ENCODE results near the gene BMX.

Gene BMX

DNA sequence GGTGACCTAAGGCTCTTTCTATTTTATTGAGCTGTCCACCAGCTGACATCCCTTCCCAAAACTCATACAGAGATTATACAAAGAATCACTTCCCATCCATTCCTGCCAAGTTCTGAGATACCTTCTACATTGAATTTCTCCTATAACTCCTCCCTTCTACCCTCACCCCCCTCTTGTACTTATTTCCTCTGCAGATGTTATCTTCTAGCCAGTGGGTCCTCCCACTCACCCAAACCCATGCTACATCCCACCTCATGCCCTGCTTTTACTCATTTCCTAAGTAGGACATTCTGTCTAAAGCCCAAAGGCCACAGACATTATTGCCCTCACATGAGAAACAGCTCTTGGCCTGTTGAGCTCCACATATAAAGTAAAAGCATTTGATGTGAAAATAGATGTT, 28.6 kb downstream of the BMX start:
- Histone ChIP-seq H3K27me3 (ENCODE audit: control insufficient read depth in 1 of 2, insufficient read depth in 2 of 2, low read length in 2 of 2) (no peaks in the 10 kb centered on the region), H3K4me3 (ENCODE audit: low read length in 2 of 2) (no peak overlapping the region), H3K9ac (ENCODE audit: low read length in 2 of 2) (no peak overlapping the region), H3K4me1 (ENCODE audit: control insufficient read depth, insufficient read depth, low read length) (no peaks in the 10 kb centered on the region), H3K36me3 (ENCODE audit: control insufficient read depth in 2 of 2, insufficient read depth in 2 of 2, low read length in 2 of 2) (no peaks in the 10 kb centered on the region), H3K27ac (ENCODE audit: low read length) (no peak overlapping the region), H3K9me3 (ENCODE audit: control insufficient read depth in 2 of 2, low read length in 2 of 2) (no peaks in the 10 kb centered on the region)

DNA sequence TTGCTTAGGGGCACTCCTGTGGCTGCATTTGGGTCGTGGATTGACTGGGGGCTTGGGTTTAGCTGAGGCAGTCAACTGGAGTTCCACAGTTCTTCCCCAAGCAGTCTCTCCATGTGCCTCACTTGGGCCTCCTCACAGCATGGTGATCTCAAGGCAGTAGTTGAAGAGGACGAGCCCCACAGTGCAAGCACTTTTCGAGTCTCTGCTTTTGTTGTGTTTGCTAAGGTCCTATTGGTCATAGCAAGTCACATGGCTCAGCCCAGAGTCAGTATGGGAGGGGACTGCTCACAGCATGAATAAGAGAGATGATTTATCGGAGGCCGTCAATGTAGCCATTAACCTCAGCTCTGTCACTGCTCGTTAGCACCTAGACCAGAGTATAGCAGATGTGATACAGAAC, 29.7 kb downstream of the BMX start:
- Histone ChIP-seq H3K36me3 (ENCODE audit: control insufficient read depth in 2 of 2, insufficient read depth in 2 of 2, low read length in 2 of 2) (no peaks in the 10 kb centered on the region), H3K27me3 (ENCODE audit: control insufficient read depth in 1 of 2, insufficient read depth in 2 of 2, low read length in 2 of 2) (no peaks in the 10 kb centered on the region), H3K27ac (ENCODE audit: low read length) (no peak overlapping the region), H3K9ac (ENCODE audit: low read length in 2 of 2) (no peak overlapping the region), H3K4me1 (ENCODE audit: control insufficient read depth, insufficient read depth, low read length) (no peaks in the 10 kb centered on the region), H3K4me3 (ENCODE audit: low read length in 2 of 2) (no peak overlapping the region), H3K9me3 (ENCODE audit: control insufficient read depth in 2 of 2, low read length in 2 of 2) (no peaks in the 10 kb centered on the region)

DNA sequence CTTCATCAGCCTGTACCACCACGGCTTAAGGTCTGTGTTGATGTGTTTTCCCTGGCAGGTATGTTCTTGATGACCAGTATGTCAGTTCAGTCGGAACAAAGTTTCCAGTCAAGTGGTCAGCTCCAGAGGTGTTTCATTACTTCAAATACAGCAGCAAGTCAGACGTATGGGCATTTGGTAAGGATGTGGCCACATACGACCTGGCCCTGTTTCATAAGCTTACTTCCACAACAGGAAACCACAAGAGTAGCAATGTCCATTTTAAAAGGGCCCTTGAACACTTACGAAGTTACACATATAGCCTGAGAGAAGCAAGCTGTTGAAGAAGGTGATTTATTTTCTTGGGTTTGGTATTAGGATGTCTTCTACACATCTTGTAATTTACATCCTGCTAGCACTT, 46.1 kb downstream of the BMX start:
- H3K27me3 ChIP-seq (ENCODE audit: control insufficient read depth in 1 of 2, insufficient read depth in 2 of 2, low read length in 2 of 2): peaks cover 0 to 5% of the 10 kb centered on the region in 2 donors
- no peak overlapping the region for H3K9ac ChIP-seq (ENCODE audit: low read length in 2 of 2)
- H3K27ac ChIP-seq (ENCODE audit: low read length): no peak overlapping the region
- H3K36me3 ChIP-seq (ENCODE audit: control insufficient read depth in 2 of 2, insufficient read depth in 2 of 2, low read length in 2 of 2): no peaks in the 10 kb centered on the region
- H3K4me1 ChIP-seq (ENCODE audit: control insufficient read depth, insufficient read depth, low read length): no peaks in the 10 kb centered on the region
- H3K4me3 ChIP-seq (ENCODE audit: low read length in 2 of 2): no peak overlapping the region
- peaks cover 0 to 2% of the 10 kb centered on the region in 2 donors for H3K9me3 ChIP-seq (ENCODE audit: control insufficient read depth in 2 of 2, low read length in 2 of 2)

DNA sequence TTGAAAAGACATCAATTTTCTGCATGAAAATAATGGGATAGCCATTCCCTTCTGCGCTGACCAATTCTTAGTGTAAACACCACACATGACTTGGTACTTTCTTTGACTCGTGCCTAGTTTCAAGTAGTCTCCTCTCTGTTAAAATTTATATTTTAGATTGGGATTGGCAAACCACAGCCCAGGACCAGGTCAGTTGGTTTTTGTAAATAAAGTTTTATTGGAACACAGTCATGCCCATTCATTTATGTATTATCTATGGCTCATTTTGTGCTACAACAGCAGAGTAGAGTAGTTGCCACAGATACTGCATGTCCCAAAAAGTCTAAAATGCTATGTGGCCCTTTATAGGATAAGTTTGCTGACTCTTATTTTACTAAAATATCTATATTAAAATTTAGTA, 46.7 kb downstream of the BMX start:
- Histone ChIP-seq H3K4me3 (ENCODE audit: low read length in 2 of 2) (no peak overlapping the region), H3K27me3 (ENCODE audit: control insufficient read depth in 1 of 2, insufficient read depth in 2 of 2, low read length in 2 of 2) (peaks cover 0 to 5% of the 10 kb centered on the region in 2 donors), H3K9me3 (ENCODE audit: control insufficient read depth in 2 of 2, low read length in 2 of 2) (peaks cover 0 to 2% of the 10 kb centered on the region in 2 donors), H3K27ac (ENCODE audit: low read length) (no peak overlapping the region), H3K4me1 (ENCODE audit: control insufficient read depth, insufficient read depth, low read length) (no peaks in the 10 kb centered on the region), H3K9ac (ENCODE audit: low read length in 2 of 2) (no peak overlapping the region), H3K36me3 (ENCODE audit: control insufficient read depth in 2 of 2, insufficient read depth in 2 of 2, low read length in 2 of 2) (no peaks in the 10 kb centered on the region)

DNA sequence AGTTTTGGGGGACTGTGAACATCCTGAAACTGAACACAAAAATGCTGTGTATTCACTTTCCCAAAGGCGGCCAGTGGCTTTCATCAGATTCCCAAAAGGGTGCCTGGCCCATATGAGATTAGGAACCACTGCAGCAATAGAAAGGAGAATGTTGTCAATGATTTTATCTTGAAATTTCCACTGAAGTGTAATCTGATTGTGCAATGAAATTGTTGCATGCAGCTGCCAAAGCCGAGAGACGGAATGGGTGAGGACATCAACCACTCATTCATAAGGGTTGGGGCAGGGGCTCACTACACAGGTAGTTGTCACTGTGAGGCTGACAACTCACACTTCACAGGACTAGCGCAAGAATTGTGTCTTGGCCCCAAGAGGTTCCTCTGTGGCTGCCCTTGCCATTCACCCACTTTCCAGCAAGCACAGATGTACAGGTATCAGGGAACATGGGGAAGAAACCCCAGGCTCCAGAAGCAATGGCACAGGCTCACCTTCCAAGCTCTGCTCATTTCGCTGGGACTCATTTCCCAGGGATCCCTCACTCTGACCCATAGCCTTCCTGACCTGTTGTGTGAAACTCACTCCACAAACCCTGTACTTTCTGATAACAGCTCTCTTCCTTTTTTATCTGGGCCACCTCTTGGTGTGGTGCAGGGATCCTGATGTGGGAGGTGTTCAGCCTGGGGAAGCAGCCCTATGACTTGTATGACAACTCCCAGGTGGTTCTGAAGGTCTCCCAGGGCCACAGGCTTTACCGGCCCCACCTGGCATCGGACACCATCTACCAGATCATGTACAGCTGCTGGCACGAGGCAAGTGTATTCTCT, 48.8 kb downstream of the BMX start:
- Histone ChIP-seq H3K27me3 (ENCODE audit: control insufficient read depth in 1 of 2, insufficient read depth in 2 of 2, low read length in 2 of 2) (peaks cover 0 to 5% of the 10 kb centered on the region in 2 donors), H3K4me3 (ENCODE audit: low read length in 2 of 2) (no peak overlapping the region), H3K9me3 (ENCODE audit: control insufficient read depth in 2 of 2, low read length in 2 of 2) (no peaks in the 10 kb centered on the region), H3K27ac (ENCODE audit: low read length) (no peak overlapping the region), H3K4me1 (ENCODE audit: control insufficient read depth, insufficient read depth, low read length) (no peaks in the 10 kb centered on the region), H3K9ac (ENCODE audit: low read length in 2 of 2) (no peak overlapping the region), H3K36me3 (ENCODE audit: control insufficient read depth in 2 of 2, insufficient read depth in 2 of 2, low read length in 2 of 2) (no peaks in the 10 kb centered on the region)

DNA sequence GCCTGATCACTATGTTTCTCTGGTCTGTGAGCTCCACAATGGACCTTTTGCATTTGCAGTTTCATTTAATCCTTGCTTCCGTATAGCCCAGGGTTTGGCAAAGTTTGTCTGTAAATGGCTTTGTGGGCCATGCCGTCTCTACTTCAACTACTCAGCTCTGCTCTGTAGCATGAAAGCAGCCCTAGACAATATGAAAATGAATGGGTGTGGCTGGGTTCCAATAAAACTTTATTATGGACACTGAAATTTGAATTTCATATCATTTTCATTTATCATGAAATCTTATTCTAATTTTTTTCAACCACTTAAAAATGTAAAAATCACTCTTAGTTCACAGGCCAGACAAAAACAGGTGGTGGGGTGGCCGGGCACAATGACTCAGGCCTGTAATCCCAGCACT, 58.6 kb downstream of the BMX start:
- no peak overlapping the region for H3K9ac ChIP-seq (ENCODE audit: low read length in 2 of 2)
- H3K27ac ChIP-seq (ENCODE audit: low read length): no peak overlapping the region
- peaks cover 0 to 2% of the 10 kb centered on the region in 2 donors for H3K27me3 ChIP-seq (ENCODE audit: control insufficient read depth in 1 of 2, insufficient read depth in 2 of 2, low read length in 2 of 2)
- no peaks in the 10 kb centered on the region for H3K4me1 ChIP-seq (ENCODE audit: control insufficient read depth, insufficient read depth, low read length)
- no peaks in the 10 kb centered on the region for H3K9me3 ChIP-seq (ENCODE audit: control insufficient read depth in 2 of 2, low read length in 2 of 2)
- H3K4me3 ChIP-seq (ENCODE audit: low read length in 2 of 2): no peak overlapping the region
- H3K36me3 ChIP-seq (ENCODE audit: control insufficient read depth in 2 of 2, insufficient read depth in 2 of 2, low read length in 2 of 2): no peaks in the 10 kb centered on the region

DNA sequence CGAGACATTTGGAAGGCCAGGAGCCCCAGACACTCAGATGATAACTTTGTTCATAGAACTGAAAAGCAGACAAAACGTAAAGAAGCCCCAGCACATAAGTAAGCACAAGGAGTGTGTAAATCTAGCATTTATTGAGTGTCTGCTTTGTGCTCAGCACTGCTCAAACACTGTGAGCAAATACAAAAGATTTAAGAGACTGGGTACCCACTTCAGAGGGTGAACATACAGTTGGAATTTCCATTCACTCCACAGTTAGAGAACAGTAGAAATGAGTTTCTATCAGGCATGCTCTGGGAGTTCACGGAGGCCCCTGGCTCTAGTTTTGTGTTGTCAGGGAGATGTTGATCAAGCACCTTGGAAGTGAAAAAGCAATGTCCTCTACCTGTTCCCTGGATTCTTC, 60.3 kb downstream of the BMX start:
- H3K4me1 ChIP-seq (ENCODE audit: control insufficient read depth, insufficient read depth, low read length): no peaks in the 10 kb centered on the region
- H3K4me3 ChIP-seq (ENCODE audit: low read length in 2 of 2): no peak overlapping the region
- H3K9me3 ChIP-seq (ENCODE audit: control insufficient read depth in 2 of 2, low read length in 2 of 2): no peaks in the 10 kb centered on the region
- peaks cover 0 to 7% of the 10 kb centered on the region in 2 donors for H3K27me3 ChIP-seq (ENCODE audit: control insufficient read depth in 1 of 2, insufficient read depth in 2 of 2, low read length in 2 of 2)
- H3K27ac ChIP-seq (ENCODE audit: low read length): no peak overlapping the region
- H3K36me3 ChIP-seq (ENCODE audit: control insufficient read depth in 2 of 2, insufficient read depth in 2 of 2, low read length in 2 of 2): no peaks in the 10 kb centered on the region
- no peak overlapping the region for H3K9ac ChIP-seq (ENCODE audit: low read length in 2 of 2)

DNA sequence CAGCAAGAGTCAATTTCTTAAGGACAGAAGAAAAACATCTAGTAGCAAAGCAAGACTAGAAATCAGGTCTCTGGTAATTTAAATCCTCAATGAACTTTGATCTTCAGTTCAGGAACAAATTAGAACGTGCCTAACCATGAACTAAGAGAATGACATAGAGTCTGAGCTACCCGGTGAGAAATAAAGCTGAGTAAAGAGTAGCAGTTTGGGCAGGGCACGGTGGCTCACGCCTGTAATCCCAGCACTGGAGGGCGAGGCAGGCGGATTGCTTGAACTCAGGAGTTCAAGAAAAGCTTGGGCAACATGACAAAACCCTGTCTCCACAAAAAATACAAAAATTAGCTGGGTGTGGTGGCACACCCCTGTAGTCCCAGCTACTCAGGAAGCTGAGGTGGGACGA, 62.4 kb downstream of the BMX start:
- H3K9ac ChIP-seq (ENCODE audit: low read length in 2 of 2): no peak overlapping the region
- H3K4me1 ChIP-seq (ENCODE audit: control insufficient read depth, insufficient read depth, low read length): no peaks in the 10 kb centered on the region
- no peak overlapping the region for H3K27ac ChIP-seq (ENCODE audit: low read length)
- H3K4me3 ChIP-seq (ENCODE audit: low read length in 2 of 2): no peak overlapping the region
- H3K36me3 ChIP-seq (ENCODE audit: control insufficient read depth in 2 of 2, insufficient read depth in 2 of 2, low read length in 2 of 2): no peaks in the 10 kb centered on the region
- H3K27me3 ChIP-seq (ENCODE audit: control insufficient read depth in 1 of 2, insufficient read depth in 2 of 2, low read length in 2 of 2): peaks cover 0 to 12% of the 10 kb centered on the region in 2 donors
- no peaks in the 10 kb centered on the region for H3K9me3 ChIP-seq (ENCODE audit: control insufficient read depth in 2 of 2, low read length in 2 of 2)

DNA sequence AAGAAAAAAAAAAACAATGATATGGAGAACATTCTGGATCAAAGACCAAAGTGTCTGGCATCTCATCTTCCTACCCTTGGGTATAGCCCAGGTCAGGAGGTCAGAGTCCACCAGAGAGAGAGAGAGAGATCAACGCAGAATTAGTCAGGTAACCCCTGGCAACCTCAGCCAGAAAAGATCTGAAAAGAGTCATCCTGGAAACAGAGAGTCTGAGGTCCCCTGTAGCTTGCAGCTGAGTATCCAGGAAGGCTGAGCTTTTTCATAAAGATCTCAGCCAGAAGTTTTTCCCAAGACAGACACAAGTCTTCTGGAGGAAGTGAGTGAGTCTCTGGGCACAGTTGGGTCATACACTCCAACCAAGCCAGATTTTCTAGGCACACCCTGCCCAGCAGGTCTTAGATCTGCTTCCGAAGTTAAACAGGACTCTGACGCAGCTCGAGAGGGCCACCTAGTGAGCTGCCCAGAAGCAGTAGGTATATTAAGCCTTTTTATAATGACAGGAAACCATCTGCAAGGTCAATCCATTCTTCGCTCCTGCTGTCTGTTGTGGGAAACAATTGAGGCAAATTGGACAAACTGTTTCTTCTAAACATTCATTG, 64.5 kb downstream of the BMX start:
- Histone ChIP-seq H3K9ac (ENCODE audit: low read length in 2 of 2) (no peak overlapping the region), H3K27ac (ENCODE audit: low read length) (no peak overlapping the region), H3K36me3 (ENCODE audit: control insufficient read depth in 2 of 2, insufficient read depth in 2 of 2, low read length in 2 of 2) (no peaks in the 10 kb centered on the region), H3K9me3 (ENCODE audit: control insufficient read depth in 2 of 2, low read length in 2 of 2) (no peaks in the 10 kb centered on the region), H3K4me3 (ENCODE audit: low read length in 2 of 2) (no peak overlapping the region), H3K27me3 (ENCODE audit: control insufficient read depth in 1 of 2, insufficient read depth in 2 of 2, low read length in 2 of 2) (peaks cover 0 to 12% of the 10 kb centered on the region in 2 donors), H3K4me1 (ENCODE audit: control insufficient read depth, insufficient read depth, low read length) (no peaks in the 10 kb centered on the region)

DNA sequence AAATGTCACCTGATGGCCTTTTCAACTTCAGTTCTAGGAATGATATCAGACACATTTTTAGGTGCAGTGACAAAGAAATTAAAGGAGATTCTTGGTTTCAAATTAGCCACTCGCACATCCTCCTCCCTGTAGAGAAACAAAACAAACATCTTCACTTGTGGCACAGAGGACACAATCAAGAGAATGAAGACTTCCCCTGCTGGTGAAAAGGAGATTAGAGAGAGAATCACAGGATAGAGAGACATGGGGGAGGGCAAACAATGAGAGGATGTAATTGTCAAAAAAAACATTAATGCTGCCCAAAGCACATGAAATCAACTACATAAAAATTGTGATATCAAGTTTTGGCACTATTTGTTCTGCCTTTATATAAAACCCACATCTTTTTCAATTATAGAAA, 65.6 kb downstream of the BMX start:
- no peak overlapping the region for H3K9ac ChIP-seq (ENCODE audit: low read length in 2 of 2)
- H3K9me3 ChIP-seq (ENCODE audit: control insufficient read depth in 2 of 2, low read length in 2 of 2): no peaks in the 10 kb centered on the region
- no peaks in the 10 kb centered on the region for H3K4me1 ChIP-seq (ENCODE audit: control insufficient read depth, insufficient read depth, low read length)
- no peak overlapping the region for H3K27ac ChIP-seq (ENCODE audit: low read length)
- H3K4me3 ChIP-seq (ENCODE audit: low read length in 2 of 2): no peak overlapping the region
- H3K36me3 ChIP-seq (ENCODE audit: control insufficient read depth in 2 of 2, insufficient read depth in 2 of 2, low read length in 2 of 2): no peaks in the 10 kb centered on the region
- H3K27me3 ChIP-seq (ENCODE audit: control insufficient read depth in 1 of 2, insufficient read depth in 2 of 2, low read length in 2 of 2): peaks cover 0 to 14% of the 10 kb centered on the region in 2 donors

DNA sequence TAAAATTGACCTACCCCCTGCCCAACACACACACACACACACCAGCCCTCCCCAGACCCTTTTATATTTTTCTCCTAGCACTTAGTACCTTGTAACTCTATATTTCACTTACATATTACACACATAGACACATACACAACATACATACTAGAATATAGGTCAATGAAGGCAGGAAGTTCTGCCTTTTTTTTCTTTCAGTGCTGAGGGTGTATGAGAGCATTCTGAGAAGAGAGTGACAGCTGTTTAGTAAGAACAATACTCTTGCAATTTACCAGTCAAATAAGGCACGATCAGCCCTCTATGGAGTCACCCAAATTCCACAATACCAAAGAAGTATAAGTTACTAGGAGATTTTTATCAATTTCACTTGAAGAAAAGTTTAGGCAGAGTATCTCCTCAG, 66.7 kb downstream of the BMX start:
- no peaks in the 10 kb centered on the region for H3K4me1 ChIP-seq (ENCODE audit: control insufficient read depth, insufficient read depth, low read length)
- peaks cover 0 to 14% of the 10 kb centered on the region in 2 donors for H3K27me3 ChIP-seq (ENCODE audit: control insufficient read depth in 1 of 2, insufficient read depth in 2 of 2, low read length in 2 of 2)
- no peaks in the 10 kb centered on the region for H3K9me3 ChIP-seq (ENCODE audit: control insufficient read depth in 2 of 2, low read length in 2 of 2)
- no peak overlapping the region for H3K9ac ChIP-seq (ENCODE audit: low read length in 2 of 2)
- no peak overlapping the region for H3K4me3 ChIP-seq (ENCODE audit: low read length in 2 of 2)
- H3K27ac ChIP-seq (ENCODE audit: low read length): no peak overlapping the region
- H3K36me3 ChIP-seq (ENCODE audit: control insufficient read depth in 2 of 2, insufficient read depth in 2 of 2, low read length in 2 of 2): no peaks in the 10 kb centered on the region
